HG03175 (cell line): Measurements from ENCODE around the gene DCBLD2.

ENCODE experiments used
- ATAC-seq: cut with Tn5 transposase; IDR thresholded peaks from one replicate; pipeline ENCODE4 v1.9.1; 2021; ENCODE audit warnings: mild to moderate bottlenecking, moderate library complexity; ENCODE audit not compliant: unreplicated experiment

DCBLD2 gene

GRCh38 chr3:98798820-98799219 lies 102.7 kb downstream of the DCBLD2 start:
- ATAC-seq, result no peak

GRCh38 chr3:98797905-98798304 lies 103.6 kb downstream of the DCBLD2 start:
- no peak for ATAC-seq

GRCh38 chr3:98796334-98796733 lies 105.2 kb downstream of the DCBLD2 start:
- no peak for ATAC-seq

GRCh38 chr3:98793971-98794370 lies 107.5 kb downstream of the DCBLD2 start:
- no peak for ATAC-seq

- no peak for ATAC-seq
Measured at GRCh38 chr3:98791341-98792325, 109.9 kb downstream of the DCBLD2 start.

GRCh38 chr3:98788651-98789050 lies 112.8 kb downstream of the DCBLD2 start:
- no peak for ATAC-seq

GRCh38 chr3:98787181-98787580 lies 114.3 kb downstream of the DCBLD2 start:
- no peak for ATAC-seq

GRCh38 chr3:98786364-98787006 lies 115.0 kb downstream of the DCBLD2 start:
- ATAC-seq, result no peak

- no peak for ATAC-seq
Measured at GRCh38 chr3:98784666-98785600, 116.6 kb downstream of the DCBLD2 start.

GRCh38 chr3:98784042-98784441 lies 117.5 kb downstream of the DCBLD2 start:
- ATAC-seq, result no peak

GRCh38 chr3:98782824-98783500 lies 118.5 kb downstream of the DCBLD2 start:
- no peak for ATAC-seq

GRCh38 chr3:98780343-98780742 lies 121.2 kb downstream of the DCBLD2 start:
- no peak for ATAC-seq

- no peak for ATAC-seq
Measured at GRCh38 chr3:98779541-98780335, 121.8 kb downstream of the DCBLD2 start.

- ATAC-seq, result no peak
Measured at GRCh38 chr3:98778852-98779413, 122.6 kb downstream of the DCBLD2 start.

- no peak for ATAC-seq
Measured at GRCh38 chr3:98778383-98778782, 123.1 kb downstream of the DCBLD2 start.

- ATAC-seq, result no peak
Measured at GRCh38 chr3:98777801-98778220, 123.7 kb downstream of the DCBLD2 start.

GRCh38 chr3:98777286-98777685 lies 124.2 kb downstream of the DCBLD2 start:
- no peak for ATAC-seq

GRCh38 chr3:98776140-98776493 lies 125.4 kb downstream of the DCBLD2 start:
- no peak for ATAC-seq

GRCh38 chr3:98775459-98776139 lies 125.9 kb downstream of the DCBLD2 start:
- ATAC-seq, result no peak
